Articular chondrocyte of knee joint (primary cell): ENCODE data around the gene EHMT1. TPM values are rescaled to one million over a fixed set of nuclear protein-coding genes. Genes with fewer than 3 reads are reported as not detected.

Experiments used
- small RNA-seq: library from RNA; depleted of rRNA; stranded (forward); fragments of <200 nt; gene quantifications from one replicate; pipeline ENCODE3, GENCODE V24; 2012
- total RNA-seq: library from RNA; depleted of rRNA; stranded (reverse); fragments of >200 nt; gene quantifications from 2 replicates; pipeline ENCODE4 v1.2.3, GENCODE V29; 2012

EHMT1 gene
- 34.9 and 41.6 TPM in 2 replicates for total RNA-seq

GRCh38 chr9:137618105-137619067, at the start of gene EHMT1:
TSS of gene EHMT1 (plus strand) at chr9:137619005. CDS start at chr9:137619029, 24 bp downstream.

GRCh38 chr9:137578518-137579258, 40.1 kb upstream of the EHMT1 start, which contains the start of gene DPH7:
TSS of gene DPH7 (minus strand) at chr9:137578925. CDS start at chr9:137578777, 148 bp downstream.

GRCh38 chr9:137590469-137591383, 28.1 kb upstream of the EHMT1 start, which contains the start of gene ZMYND19:
TSS of gene ZMYND19 (minus strand) at chr9:137590512. CDS start at chr9:137590263, 249 bp downstream.

GRCh38 chr9:137605121-137606004, 13.4 kb upstream of the EHMT1 start, which contains the start of gene ARRDC1:
TSS of gene ARRDC1 (plus strand) at chr9:137605686. CDS start at chr9:137605718, 32 bp downstream.

GRCh38 chr9:137877506-137878122, 258.8 kb downstream of the EHMT1 start, which contains the start of gene CACNA1B:
TSS of gene CACNA1B (plus strand) at chr9:137877782. CDS start at chr9:137877934, 152 bp downstream.

Small RNA genes within 50 kb of the gene (small RNA-seq; reads per million reads assigned to genes)
- gene MIR602 (not detected), gene RF00017 (not detected)

Other genes starting within 250 kb of the EHMT1 start
- gene EXD3, start 195.8 kb upstream of the EHMT1 start, total RNA-seq: 6.3 and 7.6 TPM in 2 replicates
- gene NOXA1, start 195.6 kb upstream of the EHMT1 start, total RNA-seq: 0.39 and 0.65 TPM in 2 replicates
- not detected in 2 replicates for gene ENTPD8, start 177.6 kb upstream of the EHMT1 start, total RNA-seq
- 22.7 and 27.0 TPM in 2 replicates for gene NSMF, start 159.7 kb upstream of the EHMT1 start, total RNA-seq
- gene PNPLA7, start 68.6 kb upstream of the EHMT1 start, total RNA-seq: 2.6 and 3.0 TPM in 2 replicates
- 21.1 and 25.3 TPM in 2 replicates for gene MRPL41, start 67.1 kb upstream of the EHMT1 start, total RNA-seq
- gene DPH7, start 40.1 kb upstream of the EHMT1 start, total RNA-seq: 13.1 and 15.7 TPM in 2 replicates
- 8.1 and 8.8 TPM in 2 replicates for gene ZMYND19, start 28.5 kb upstream of the EHMT1 start, total RNA-seq
- gene ARRDC1, start 13.3 kb upstream of the EHMT1 start, total RNA-seq: 11.9 and 16.9 TPM in 2 replicates